GM12891 (cell line): Measurements from ENCODE around the gene RBM18.

Experiments
- PAX5 ChIP-seq: IDR thresholded peaks from 2 replicates; pipeline ENCODE4 v1.6.1; 2011; ENCODE audit warnings: low read length, moderate library complexity, mild to moderate bottlenecking; ENCODE audit not compliant: insufficient read depth, severe bottlenecking
- POLR2A ChIP-seq: IDR thresholded peaks from 2 replicates; pipeline ENCODE4 v1.6.1; 2011; ENCODE audit warnings: low read depth, low read length, control low read depth
- POLR2AphosphoS5 ChIP-seq: IDR thresholded peaks from 2 replicates; pipeline ENCODE4 v1.6.1; 2011; ENCODE audit warnings: low read depth, low read length, control low read depth
- POU2F2 ChIP-seq: IDR thresholded peaks from 2 replicates; pipeline ENCODE4 v1.6.1; 2011; ENCODE audit warnings: low read depth, mild to moderate bottlenecking, control low read depth, low read length, moderate library complexity
- SPI1 ChIP-seq: IDR thresholded peaks from 2 replicates; pipeline ENCODE4 v1.6.1; 2011; ENCODE audit warnings: low read depth, low read length, control low read depth
- TAF1 ChIP-seq: IDR thresholded peaks from 2 replicates; pipeline ENCODE4 v1.6.1; 2011; ENCODE audit warnings: low read depth, low read length, control low read depth

- TF ChIP-seq POLR2A = no peak
- no peak for TF ChIP-seq TAF1
- TF ChIP-seq POLR2AphosphoS5 = no peak
- no peak for TF ChIP-seq SPI1
- TF ChIP-seq POU2F2 = no peak
- TF ChIP-seq PAX5 = no peak
Measured at GRCh38 chr9:122277285-122277897, 12.8 kb upstream of the RBM18 start.
